OCI-LY1 (cell line): ENCODE data around the gene MROH2A.

Experiments
- H2AFZ ChIP-seq: fragments of 200-600 bp; sonication (generic), shearing (Covaris generic); 2 replicates; pipeline ENCODE4 v1.6.0; 2014; ENCODE audit warnings: antibody characterized with exemption, mild to moderate bottlenecking, low read length
- H3F3A ChIP-seq: fragments of 200-600 bp; sonication (generic), shearing (Covaris generic); 2 replicates; pipeline ENCODE4 v1.6.0; 2014; ENCODE audit warnings: mild to moderate bottlenecking, antibody characterized with exemption, low read length, moderate library complexity; ENCODE audit not compliant: insufficient read depth
- H3K27ac ChIP-seq: fragments of 200-600 bp; sonication (generic); 2 replicates; pipeline ENCODE4 v1.5.1; 2014; ENCODE audit warnings: low read length, mixed run types, mild to moderate bottlenecking, low read depth; ENCODE audit not compliant: poor library complexity, severe bottlenecking
- H3K27me3 ChIP-seq: fragments of 200-600 bp; sonication (generic); 2 replicates; pipeline ENCODE4 v1.6.0; 2014; ENCODE audit warnings: antibody characterized with exemption, mild to moderate bottlenecking, low read length, moderate library complexity; ENCODE audit not compliant: insufficient read depth
- H3K36me3 ChIP-seq: fragments of 200-600 bp; sonication (generic); 2 replicates; pipeline ENCODE4 v1.6.1; 2014; ENCODE audit warnings: mild to moderate bottlenecking, antibody characterized with exemption, low read length, moderate library complexity, mixed read lengths; ENCODE audit not compliant: insufficient read depth
- H3K4me1 ChIP-seq: fragments of 200-600 bp; sonication (generic); 2 replicates; pipeline ENCODE4 v1.5.1; 2014; ENCODE audit warnings: mild to moderate bottlenecking, low read length, moderate library complexity; ENCODE audit not compliant: insufficient read depth, severe bottlenecking
- H3K4me2 ChIP-seq: fragments of 200-600 bp; sonication (generic), shearing (Covaris generic); 2 replicates; pipeline ENCODE4 v1.6.1; 2014; ENCODE audit warnings: low read length
- H3K4me3 ChIP-seq: fragments of 200-600 bp; sonication (generic); 2 replicates; pipeline ENCODE4 v1.5.1; 2014; ENCODE audit warnings: low read length, low read depth, mild to moderate bottlenecking, mixed read lengths; ENCODE audit not compliant: poor library complexity, severe bottlenecking
- H3K79me2 ChIP-seq: fragments of 200-600 bp; shearing (Covaris generic); 2 replicates; pipeline ENCODE4 v1.6.1; 2016; ENCODE audit warnings: mixed run types, low read length, mixed read lengths; ENCODE audit not compliant: insufficient read depth
- H3K9ac ChIP-seq: fragments of 200-600 bp; sonication (generic), shearing (Covaris generic); 2 replicates; pipeline ENCODE4 v1.6.1; 2014; ENCODE audit warnings: mild to moderate bottlenecking, low read length, mixed read lengths
- H3K9me2 ChIP-seq: fragments of 200-600 bp; sonication (generic), shearing (Covaris generic); 2 replicates; pipeline ENCODE4 v1.6.1; 2014; ENCODE audit warnings: low read depth, mild to moderate bottlenecking, low read length, mixed read lengths
- H3K9me3 ChIP-seq: fragments of 200-600 bp; shearing (Covaris generic); 2 replicates; pipeline ENCODE4 v1.6.1; 2014; ENCODE audit warnings: low read length, mixed read lengths
- H4K20me1 ChIP-seq: fragments of 200-600 bp; sonication (generic), shearing (Covaris generic); 2 replicates; pipeline ENCODE4 v1.6.0; 2016; ENCODE audit warnings: mild to moderate bottlenecking, low read length; ENCODE audit not compliant: insufficient read depth
- EZH2 ChIP-seq: fragments of 200-600 bp; sonication (generic), shearing (Covaris generic); IDR thresholded peaks from 2 replicates; pipeline ENCODE4 v1.8.0; 2017; ENCODE audit warnings: borderline replicate concordance, mixed run types, mild to moderate bottlenecking, antibody characterized with exemption, low read length, moderate library complexity, mixed read lengths
- TF ChIP-seq, protein P1 (sequence below): fragments of 200-600 bp; sonication (generic), shearing (Covaris generic); IDR thresholded peaks from 2 replicates; pipeline ENCODE4 v1.5.1; 2017; ENCODE audit warnings: mild to moderate bottlenecking, antibody characterized with exemption, low read length, moderate library complexity, mixed read lengths

Gene MROH2A

DNA sequence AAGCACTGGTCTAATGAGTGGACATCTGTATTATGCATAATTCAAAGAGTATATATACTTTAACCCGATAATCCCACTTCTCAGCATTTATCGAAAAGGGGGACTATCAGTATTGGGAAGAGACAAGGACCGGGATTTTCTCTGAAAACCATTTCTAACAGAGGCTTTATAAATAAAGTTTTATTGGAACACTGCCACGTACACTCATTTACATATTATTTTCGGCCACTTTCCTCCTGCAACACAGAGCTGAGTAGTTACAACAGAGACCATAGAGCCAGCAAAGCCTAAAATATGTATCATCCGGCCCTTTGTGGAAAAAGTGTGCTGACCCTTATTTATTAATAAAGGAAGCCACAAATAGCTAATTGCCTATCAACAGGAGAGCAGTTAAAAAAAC is 73.0 kb downstream of the MROH2A start:
- H3K4me2 ChIP-seq = no peak overlapping the region
- no peaks in the 10 kb centered on the region for H4K20me1 ChIP-seq
- H3K36me3 ChIP-seq = peaks cover 79% of the 10 kb centered on the region
- no peaks in the 10 kb centered on the region for H3K27me3 ChIP-seq
- no peaks in the 10 kb centered on the region for H3K9me2 ChIP-seq
- H3K4me1 ChIP-seq = peaks cover 26% of the 10 kb centered on the region
- no peak for TF ChIP-seq EZH2
- TF ChIP-seq, protein P1, sequence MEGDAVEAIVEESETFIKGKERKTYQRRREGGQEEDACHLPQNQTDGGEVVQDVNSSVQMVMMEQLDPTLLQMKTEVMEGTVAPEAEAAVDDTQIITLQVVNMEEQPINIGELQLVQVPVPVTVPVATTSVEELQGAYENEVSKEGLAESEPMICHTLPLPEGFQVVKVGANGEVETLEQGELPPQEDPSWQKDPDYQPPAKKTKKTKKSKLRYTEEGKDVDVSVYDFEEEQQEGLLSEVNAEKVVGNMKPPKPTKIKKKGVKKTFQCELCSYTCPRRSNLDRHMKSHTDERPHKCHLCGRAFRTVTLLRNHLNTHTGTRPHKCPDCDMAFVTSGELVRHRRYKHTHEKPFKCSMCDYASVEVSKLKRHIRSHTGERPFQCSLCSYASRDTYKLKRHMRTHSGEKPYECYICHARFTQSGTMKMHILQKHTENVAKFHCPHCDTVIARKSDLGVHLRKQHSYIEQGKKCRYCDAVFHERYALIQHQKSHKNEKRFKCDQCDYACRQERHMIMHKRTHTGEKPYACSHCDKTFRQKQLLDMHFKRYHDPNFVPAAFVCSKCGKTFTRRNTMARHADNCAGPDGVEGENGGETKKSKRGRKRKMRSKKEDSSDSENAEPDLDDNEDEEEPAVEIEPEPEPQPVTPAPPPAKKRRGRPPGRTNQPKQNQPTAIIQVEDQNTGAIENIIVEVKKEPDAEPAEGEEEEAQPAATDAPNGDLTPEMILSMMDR = no peak
- no peaks in the 10 kb centered on the region; the same call in 1 of the 2 replicates for H3K9me3 ChIP-seq
- no peak overlapping the region for H3K9ac ChIP-seq
- no peak overlapping the region for H3K27ac ChIP-seq
- H3K79me2 ChIP-seq = peaks cover 35% of the 10 kb centered on the region
- H2AFZ ChIP-seq = no peak overlapping the region
- H3K4me3 ChIP-seq = no peak overlapping the region
- no peaks in the 10 kb centered on the region for H3F3A ChIP-seq

DNA sequence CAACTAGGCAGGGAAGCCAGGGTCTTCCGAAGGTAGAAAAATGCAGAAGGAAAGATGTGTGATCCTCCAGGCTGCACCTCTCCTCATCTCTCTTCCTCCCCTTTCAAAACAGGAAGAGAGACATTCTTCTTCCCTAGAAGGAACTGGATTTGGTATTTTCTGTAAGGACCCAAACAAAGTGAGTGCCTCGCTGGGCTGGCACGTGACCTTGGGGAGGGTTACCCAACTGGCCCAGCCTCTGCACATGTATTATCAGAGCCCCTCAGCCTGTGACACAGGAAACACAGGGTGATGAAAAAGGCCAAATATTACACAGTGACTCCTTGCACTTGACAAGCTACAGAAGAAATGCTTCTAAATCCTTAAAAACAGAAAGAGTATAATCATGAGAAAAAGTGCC is 73.9 kb downstream of the MROH2A start:
- H3F3A ChIP-seq = no peaks in the 10 kb centered on the region
- H3K4me3 ChIP-seq = peak overlapping the region; percentile 99
- no peak overlapping the region for H3K27ac ChIP-seq
- peak overlapping the region; percentile 99; the same call in 1 of the 2 replicates for H3K9ac ChIP-seq
- no peaks in the 10 kb centered on the region for H3K9me2 ChIP-seq
- no peaks in the 10 kb centered on the region for H3K27me3 ChIP-seq
- no peaks in the 10 kb centered on the region for H4K20me1 ChIP-seq
- TF ChIP-seq, protein P1 = no peak
- H2AFZ ChIP-seq = no peak overlapping the region
- H3K36me3 ChIP-seq = peaks cover 70% of the 10 kb centered on the region
- H3K79me2 ChIP-seq = peaks cover 35% of the 10 kb centered on the region
- H3K4me2 ChIP-seq = peak overlapping the region; percentile 71
- peaks cover 26% of the 10 kb centered on the region for H3K4me1 ChIP-seq
- no peaks in the 10 kb centered on the region; the same call in 1 of the 2 replicates for H3K9me3 ChIP-seq

DNA sequence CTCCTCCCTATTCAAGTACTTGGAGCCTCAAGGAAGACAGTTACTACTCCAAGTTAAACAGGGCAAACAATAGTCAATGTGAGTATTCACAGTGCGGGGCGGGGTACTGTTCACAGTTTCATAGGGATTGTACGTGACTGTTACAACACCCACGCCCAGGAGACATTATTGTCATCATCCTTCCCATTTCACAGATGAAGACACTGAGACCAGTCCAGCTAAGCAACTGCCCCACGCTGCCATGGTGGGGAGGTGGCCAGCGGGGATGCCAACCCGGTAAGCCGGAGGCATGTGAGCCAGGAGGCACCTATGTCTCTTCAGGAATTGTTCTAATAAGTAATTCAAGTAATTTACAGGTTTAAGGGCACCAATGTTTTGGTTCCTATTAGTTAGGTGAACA is 75.2 kb downstream of the MROH2A start:
- no peak overlapping the region for H2AFZ ChIP-seq
- H3K4me3 ChIP-seq = peak overlapping the region; percentile 99
- peaks cover 57% of the 10 kb centered on the region for H3K36me3 ChIP-seq
- H3K9me3 ChIP-seq = no peaks in the 10 kb centered on the region; the same call in 1 of the 2 replicates
- peak overlapping the region; percentile 75 for H3K27ac ChIP-seq
- no peaks in the 10 kb centered on the region for H4K20me1 ChIP-seq
- peaks cover 35% of the 10 kb centered on the region for H3K79me2 ChIP-seq
- peak overlapping the region; percentile 71 for H3K4me2 ChIP-seq
- no peaks in the 10 kb centered on the region for H3K27me3 ChIP-seq
- no peak for TF ChIP-seq EZH2
- TF ChIP-seq, protein P1 = no peak
- peaks cover 32% of the 10 kb centered on the region for H3K4me1 ChIP-seq
- peak overlapping the region; percentile 99 for H3K9ac ChIP-seq
- no peaks in the 10 kb centered on the region for H3F3A ChIP-seq
- H3K9me2 ChIP-seq = no peaks in the 10 kb centered on the region
